ENCODE results near the gene TPR. TPM values are rescaled to one million over a fixed set of nuclear protein-coding genes. Genes with fewer than 3 reads are reported as not detected.
"Not testable (repeated sequence)": the region's sequence is repeated elsewhere in the genome, so short reads cannot be mapped to it uniquely, and the experiment has no call there.

The TPR gene
- total RNA-seq, 1 experiment from 2014 or later = 104 TPM

DNA sequence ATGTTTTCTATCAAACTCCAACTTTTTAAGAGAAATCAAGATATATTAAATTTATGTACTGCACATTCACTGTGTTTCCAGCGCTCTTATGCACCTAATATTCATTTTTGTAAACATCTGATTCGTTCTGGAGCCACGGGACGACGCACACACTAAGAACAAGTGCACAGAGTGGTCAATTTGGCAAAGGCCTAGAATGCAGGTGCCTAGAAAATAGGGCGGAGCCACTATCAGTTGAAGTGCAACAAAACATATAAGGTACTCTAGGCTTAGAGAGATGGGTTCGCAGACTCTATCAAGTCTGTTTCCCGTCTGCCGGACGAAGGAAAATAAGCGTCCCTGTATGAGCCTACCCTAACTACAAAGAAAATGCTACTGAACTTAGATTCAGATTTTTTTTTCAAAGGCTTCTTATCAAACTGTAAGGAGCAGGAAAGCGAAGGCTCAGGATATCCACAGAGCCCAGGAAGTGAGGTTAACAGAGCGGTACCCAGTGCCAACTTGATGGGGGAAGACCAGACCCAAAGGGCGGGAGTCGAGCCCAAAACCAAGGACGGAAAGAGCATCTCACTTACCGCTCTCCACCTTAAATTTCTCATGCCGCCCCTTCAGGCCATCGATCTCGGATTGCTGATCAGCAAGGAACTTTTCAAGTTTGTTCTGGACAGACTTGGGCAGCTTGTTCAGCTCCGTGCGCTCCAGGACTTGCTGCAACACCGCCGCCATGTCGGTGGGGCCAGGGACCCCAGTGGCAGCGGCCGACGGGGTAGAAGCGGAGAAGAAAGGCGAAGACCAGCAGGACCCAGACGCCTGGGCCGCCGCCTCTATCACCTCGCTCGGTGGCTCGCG is 526 bp downstream of the TPR start:
- Histone ChIP-seq H3K79me2 (ENCODE audit: low read depth) (peaks cover 77% of the 10 kb centered on the region), H3K9me3 (ENCODE audit: insufficient read depth, low read depth) (no peaks in the 10 kb centered on the region), H3K27me3 (ENCODE audit: insufficient read depth, low read depth) (no peaks in the 10 kb centered on the region), H3K27ac (peak overlapping the region; percentile 93), H3K4me3 (peak overlapping the region; percentile 92), H2AFZ (peak overlapping the region; percentile 87), H3K4me2 (peak overlapping the region; percentile 86), H3K4me1 (replicated peaks; ENCODE audit: insufficient read depth) (peaks cover 25% of the 10 kb centered on the region; the same call in 1 of the 2 replicates), H3K36me3 (ENCODE audit: low read depth) (peaks cover 42% of the 10 kb centered on the region), H3K9me2 (ENCODE audit: insufficient read depth) (no peaks in the 10 kb centered on the region), H4K20me1 (ENCODE audit: insufficient read depth) (peaks cover 6% of the 10 kb centered on the region), H3F3A (ENCODE audit: insufficient read depth, low read depth) (peaks cover 9% of the 10 kb centered on the region; the same call in 1 of the 2 replicates)
- POLR2A ChIA-PET (ENCODE audit: unreplicated experiment) = interaction anchor here (0.6 to 0.9 kb wide), 9 partner anchors 12 to 1550 kb away, joined by 3 to 5 read pairs (median 4); partner anchors contain the start of gene PTGS2
- peak; percentile 8 to 52 for DNase-seq
- CTCF ChIA-PET = interaction anchor here (0.6 to 0.9 kb wide), 8 partner anchors 30 to 622 kb away, joined by 3 to 9 read pairs (median 4); partner anchors contain the start of gene PTGS2
- intact Hi-C loops (cut with micrococcal nuclease; ENCODE audit: unreplicated experiment) = loop anchor here (1.0 kb wide), 2 partner anchors 306 to 612 kb away; partner anchors contain the start of gene PTGS2
- BruUV-seq (replicated peaks) = TSS peak; percentile 81
- no peak for TF ChIP-seq EZH2 (IDR thresholded peaks at IDR 0.05; ENCODE audit: low read depth)
- TF ChIP-seq, protein P1, sequence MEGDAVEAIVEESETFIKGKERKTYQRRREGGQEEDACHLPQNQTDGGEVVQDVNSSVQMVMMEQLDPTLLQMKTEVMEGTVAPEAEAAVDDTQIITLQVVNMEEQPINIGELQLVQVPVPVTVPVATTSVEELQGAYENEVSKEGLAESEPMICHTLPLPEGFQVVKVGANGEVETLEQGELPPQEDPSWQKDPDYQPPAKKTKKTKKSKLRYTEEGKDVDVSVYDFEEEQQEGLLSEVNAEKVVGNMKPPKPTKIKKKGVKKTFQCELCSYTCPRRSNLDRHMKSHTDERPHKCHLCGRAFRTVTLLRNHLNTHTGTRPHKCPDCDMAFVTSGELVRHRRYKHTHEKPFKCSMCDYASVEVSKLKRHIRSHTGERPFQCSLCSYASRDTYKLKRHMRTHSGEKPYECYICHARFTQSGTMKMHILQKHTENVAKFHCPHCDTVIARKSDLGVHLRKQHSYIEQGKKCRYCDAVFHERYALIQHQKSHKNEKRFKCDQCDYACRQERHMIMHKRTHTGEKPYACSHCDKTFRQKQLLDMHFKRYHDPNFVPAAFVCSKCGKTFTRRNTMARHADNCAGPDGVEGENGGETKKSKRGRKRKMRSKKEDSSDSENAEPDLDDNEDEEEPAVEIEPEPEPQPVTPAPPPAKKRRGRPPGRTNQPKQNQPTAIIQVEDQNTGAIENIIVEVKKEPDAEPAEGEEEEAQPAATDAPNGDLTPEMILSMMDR (conservative IDR thresholded peaks at IDR 0.05) = no peak

DNA sequence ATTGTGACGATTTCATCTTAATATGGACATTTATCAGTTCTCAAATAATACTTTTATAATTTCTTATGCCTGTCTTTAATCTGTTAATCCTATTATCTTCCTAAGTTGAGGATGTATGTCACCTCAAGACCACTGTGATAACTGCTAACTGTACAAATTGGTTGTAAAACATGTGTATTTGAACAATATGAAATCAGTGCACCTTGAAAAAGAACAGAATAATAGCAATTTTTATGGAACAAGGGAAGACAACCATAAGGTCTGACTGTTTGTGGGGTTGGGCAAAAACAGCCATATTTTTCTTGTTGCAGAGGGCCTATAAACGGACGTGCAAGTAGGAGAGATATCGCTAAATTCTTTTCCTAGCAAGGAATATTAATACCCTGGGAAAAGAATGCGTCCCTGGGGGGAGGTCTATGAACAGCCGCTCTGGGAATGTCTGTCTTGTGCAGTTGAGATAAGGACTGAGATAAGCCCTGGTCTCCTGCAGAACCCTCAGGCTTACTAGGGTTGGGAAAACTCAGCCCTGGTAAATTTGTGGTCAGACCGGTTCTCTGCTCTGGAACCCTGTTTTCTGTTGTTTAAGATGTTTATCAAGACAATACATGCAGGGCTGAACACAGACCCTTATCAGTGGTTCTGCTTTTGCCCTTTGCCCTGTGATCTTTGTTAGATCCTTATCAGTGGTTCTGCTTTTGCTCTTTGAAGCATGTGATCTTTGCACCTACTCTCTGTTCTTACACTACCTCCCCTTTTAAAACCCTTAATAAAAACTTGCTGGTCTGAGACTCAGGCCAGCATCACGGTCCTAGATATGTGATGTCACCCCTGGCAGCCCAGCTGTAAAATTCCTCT is 27.0 kb downstream of the TPR start:
- H4K20me1 ChIP-seq (ENCODE audit: insufficient read depth); H3K27ac ChIP-seq; CTCF ChIA-PET; H3K79me2 ChIP-seq (ENCODE audit: low read depth); H2AFZ ChIP-seq; H3K9me3 ChIP-seq (ENCODE audit: insufficient read depth, low read depth); H3K4me2 ChIP-seq; DNase-seq; H3F3A ChIP-seq (ENCODE audit: insufficient read depth, low read depth); intact Hi-C loops (cut with micrococcal nuclease; ENCODE audit: unreplicated experiment); H3K27me3 ChIP-seq (ENCODE audit: insufficient read depth, low read depth); H3K4me1 ChIP-seq (replicated peaks; ENCODE audit: insufficient read depth); H3K4me3 ChIP-seq; BruUV-seq (replicated peaks); H3K9me2 ChIP-seq (ENCODE audit: insufficient read depth); POLR2A ChIA-PET (ENCODE audit: unreplicated experiment): not testable (repeated sequence)
- H3K36me3 ChIP-seq (ENCODE audit: low read depth) = peaks cover 63% of the 10 kb centered on the region

DNA sequence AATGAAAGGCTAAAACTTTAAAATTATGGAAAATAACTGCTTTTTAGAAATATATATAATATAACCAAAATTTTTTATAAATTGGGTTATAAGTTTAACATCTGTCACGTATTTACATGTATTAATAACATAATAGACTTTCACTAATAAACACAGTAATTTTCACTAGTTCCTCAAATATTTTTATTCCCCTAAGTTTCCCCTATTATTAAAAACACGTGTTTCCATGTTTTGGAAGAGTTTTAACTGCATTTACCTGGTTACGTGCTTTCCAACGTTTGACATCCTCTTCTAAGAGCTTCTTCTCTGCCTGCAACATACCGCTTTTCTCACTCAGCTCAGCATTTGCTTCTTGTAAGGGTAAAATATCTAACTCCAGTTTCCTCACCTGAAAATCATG is 34.3 kb downstream of the TPR start:
- Histone ChIP-seq H3K4me2 (no peak overlapping the region), H3F3A (ENCODE audit: insufficient read depth, low read depth) (no peaks in the 10 kb centered on the region), H3K27me3 (ENCODE audit: insufficient read depth, low read depth) (no peaks in the 10 kb centered on the region), H3K9me2 (ENCODE audit: insufficient read depth) (no peaks in the 10 kb centered on the region), H3K36me3 (ENCODE audit: low read depth) (peaks cover 53% of the 10 kb centered on the region), H3K4me3 (no peak overlapping the region), H3K4me1 (replicated peaks; ENCODE audit: insufficient read depth) (no peaks in the 10 kb centered on the region), H2AFZ (no peak overlapping the region), H3K79me2 (ENCODE audit: low read depth) (no peaks in the 10 kb centered on the region), H4K20me1 (ENCODE audit: insufficient read depth) (no peaks in the 10 kb centered on the region), H3K9me3 (ENCODE audit: insufficient read depth, low read depth) (no peaks in the 10 kb centered on the region), H3K27ac (no peak overlapping the region)
- POLR2A ChIA-PET (ENCODE audit: unreplicated experiment) = no interaction called here
- TF ChIP-seq, protein P1 (conservative IDR thresholded peaks at IDR 0.05) = no peak
- no peak for TF ChIP-seq EZH2 (IDR thresholded peaks at IDR 0.05; ENCODE audit: low read depth)
- no peak for DNase-seq
- no TSS peak for BruUV-seq (replicated peaks)
- intact Hi-C loops (cut with micrococcal nuclease; ENCODE audit: unreplicated experiment) = no loop called here
- CTCF ChIA-PET = no interaction called here

Measured in PC-9 (cell line).